A673 (cell line): ENCODE data around the gene CTF1.
"Not testable (repeated sequence)": the region's sequence is repeated elsewhere in the genome, so short reads cannot be mapped to it uniquely, and the experiment has no call there.

Experiments
- EZH2 ChIP-seq: fragments of 200-600 bp; sonication (generic); IDR thresholded peaks from 2 replicates; pipeline ENCODE4 v1.6.1; 2017; ENCODE audit warnings: borderline replicate concordance, low read depth, mild to moderate bottlenecking, mixed read lengths, antibody characterized with exemption, low read length; ENCODE audit not compliant: poor library complexity, severe bottlenecking
- TF ChIP-seq, protein P1 (sequence below): fragments of 300-800, 200-600 bp; sonication (generic); conservative IDR thresholded peaks from 2 replicates; pipeline ENCODE4 v1.5.1; 2017; ENCODE audit warnings: low read depth, mild to moderate bottlenecking, antibody characterized with exemption, low read length, moderate library complexity, mixed read lengths

DNA sequence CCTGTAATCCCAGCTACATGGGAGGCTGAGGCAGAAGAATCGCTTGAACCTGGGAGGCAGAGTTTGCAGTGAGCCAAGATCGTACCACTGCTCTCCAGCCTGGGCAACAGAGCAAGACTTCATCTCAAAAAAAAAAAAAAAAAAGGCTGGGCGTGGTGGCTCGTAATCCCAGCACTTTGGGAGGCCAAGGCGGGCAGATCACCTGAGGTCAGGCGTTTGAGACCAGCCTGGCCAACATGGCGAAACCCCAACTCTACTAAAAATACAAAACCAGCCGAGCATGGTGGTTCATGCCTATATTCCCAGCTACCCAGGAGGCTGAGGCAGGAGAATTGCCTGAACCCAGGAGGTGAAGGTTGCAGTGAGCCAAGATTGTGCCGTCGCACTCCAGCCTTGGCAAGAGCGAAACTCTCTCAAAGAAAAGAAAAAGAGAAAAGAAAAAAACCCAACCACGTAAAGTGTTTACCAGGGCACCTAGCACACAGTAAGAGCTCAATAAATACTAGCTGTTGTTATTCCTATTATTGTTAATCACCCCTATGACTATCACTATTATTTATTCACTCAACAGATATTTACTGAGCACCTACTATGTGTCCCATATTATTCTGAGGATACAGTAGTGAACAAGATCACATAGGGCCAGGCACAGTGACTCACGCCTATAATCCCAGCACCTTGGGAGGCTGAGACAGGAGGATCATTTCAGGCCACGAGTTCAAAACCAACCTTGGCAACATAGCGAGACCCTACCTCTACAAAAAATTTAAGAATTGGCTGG is 5.2 kb upstream of the CTF1 start:
- TF ChIP-seq, protein P1, sequence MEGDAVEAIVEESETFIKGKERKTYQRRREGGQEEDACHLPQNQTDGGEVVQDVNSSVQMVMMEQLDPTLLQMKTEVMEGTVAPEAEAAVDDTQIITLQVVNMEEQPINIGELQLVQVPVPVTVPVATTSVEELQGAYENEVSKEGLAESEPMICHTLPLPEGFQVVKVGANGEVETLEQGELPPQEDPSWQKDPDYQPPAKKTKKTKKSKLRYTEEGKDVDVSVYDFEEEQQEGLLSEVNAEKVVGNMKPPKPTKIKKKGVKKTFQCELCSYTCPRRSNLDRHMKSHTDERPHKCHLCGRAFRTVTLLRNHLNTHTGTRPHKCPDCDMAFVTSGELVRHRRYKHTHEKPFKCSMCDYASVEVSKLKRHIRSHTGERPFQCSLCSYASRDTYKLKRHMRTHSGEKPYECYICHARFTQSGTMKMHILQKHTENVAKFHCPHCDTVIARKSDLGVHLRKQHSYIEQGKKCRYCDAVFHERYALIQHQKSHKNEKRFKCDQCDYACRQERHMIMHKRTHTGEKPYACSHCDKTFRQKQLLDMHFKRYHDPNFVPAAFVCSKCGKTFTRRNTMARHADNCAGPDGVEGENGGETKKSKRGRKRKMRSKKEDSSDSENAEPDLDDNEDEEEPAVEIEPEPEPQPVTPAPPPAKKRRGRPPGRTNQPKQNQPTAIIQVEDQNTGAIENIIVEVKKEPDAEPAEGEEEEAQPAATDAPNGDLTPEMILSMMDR, result not testable (repeated sequence)
- TF ChIP-seq EZH2, result not testable (repeated sequence)
